Measurements from ENCODE around the gene CATSPERZ. TPM values are rescaled to one million over a fixed set of nuclear protein-coding genes. Genes with fewer than 3 reads are reported as not detected.

The CATSPERZ gene, protein sequence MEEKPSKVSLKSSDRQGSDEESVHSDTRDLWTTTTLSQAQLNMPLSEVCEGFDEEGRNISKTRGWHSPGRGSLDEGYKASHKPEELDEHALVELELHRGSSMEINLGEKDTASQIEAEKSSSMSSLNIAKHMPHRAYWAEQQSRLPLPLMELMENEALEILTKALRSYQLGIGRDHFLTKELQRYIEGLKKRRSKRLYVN
- total RNA-seq, result not detected in 2 replicates

DNA sequence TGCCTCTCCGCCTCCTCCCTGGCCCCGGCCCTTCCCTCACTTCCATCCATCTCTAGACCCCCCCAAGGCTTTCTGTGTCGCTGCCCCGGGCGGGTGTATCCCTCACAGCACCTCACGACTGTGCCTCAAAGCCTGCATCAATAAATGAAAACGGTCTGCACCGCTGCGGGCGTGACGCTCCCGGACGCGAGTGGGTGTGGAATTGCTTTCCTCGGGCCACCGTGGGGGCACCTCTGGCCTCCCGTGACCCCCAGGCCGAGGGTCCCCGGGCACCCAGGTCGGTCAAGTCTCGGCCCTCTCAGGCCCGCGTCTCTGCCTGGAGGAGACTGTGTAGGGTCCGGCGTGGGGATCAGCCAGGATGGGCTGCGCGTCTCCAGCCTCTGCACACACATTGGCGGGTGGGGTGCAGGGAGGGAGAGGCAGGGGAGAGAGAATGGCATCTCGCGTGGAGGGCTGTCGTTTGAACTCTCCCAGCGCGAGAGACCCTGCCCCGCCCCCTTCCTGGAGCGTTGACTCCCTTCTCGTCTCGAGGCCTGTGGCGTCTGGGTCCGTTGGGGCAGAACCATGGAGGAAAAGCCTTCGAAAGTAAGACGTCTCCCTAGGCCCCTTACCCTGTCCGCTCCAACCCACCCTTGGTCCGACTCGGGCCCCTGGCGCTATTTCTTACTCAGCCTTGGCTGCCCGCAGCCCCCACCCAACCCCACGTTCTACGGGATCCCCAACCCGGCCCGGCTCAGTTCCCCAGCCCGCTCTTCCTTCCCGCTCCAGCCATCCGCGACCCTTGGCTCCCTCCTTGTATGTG lies at the start of gene CATSPERZ:
CATSPERZ (plus strand) TSS at position 512 of the 802 bp plus-strand sequence; CDS start at position 565, 53 bp downstream.

DNA sequence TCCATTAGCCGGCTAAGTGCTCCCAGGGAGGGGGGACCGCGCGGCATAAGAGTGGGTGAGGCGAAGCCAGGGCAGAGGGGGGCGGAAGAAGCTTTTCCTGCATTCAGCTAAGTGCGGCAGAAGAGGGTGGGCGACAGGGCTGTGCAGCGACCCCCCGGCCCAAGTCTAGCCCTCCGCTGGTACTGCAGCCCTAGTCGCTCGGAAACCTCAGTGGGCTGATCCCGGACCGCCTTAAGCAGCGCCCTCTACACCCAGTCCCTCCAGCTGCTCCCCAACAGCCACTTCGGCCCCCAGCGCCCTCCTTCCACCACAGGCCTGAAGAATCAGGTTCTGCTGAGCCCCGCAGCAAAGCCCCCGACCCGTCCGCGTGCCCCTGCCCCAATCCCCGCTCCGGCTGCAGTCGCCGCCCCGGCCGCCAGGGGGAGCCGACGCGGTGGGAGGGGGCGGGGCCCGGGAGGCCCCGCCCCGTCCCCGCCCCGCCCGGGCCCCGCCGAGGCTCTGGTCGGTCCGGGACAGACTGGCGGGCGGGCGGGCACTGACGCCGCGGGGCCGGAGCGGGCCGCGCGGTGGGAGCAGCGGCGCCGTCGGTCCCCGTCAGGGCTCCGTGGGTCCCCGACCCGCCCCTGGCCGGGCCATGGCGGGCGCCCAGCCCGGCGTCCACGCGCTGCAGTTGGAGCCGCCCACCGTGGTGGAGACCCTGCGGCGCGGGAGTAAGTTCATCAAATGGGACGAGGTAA lies 49.0 kb upstream of the CATSPERZ start, which contains the start of gene PLCB3:
PLCB3 (plus strand) TSS at position 515 of the 737 bp plus-strand sequence; CDS start at position 635, 120 bp downstream.

DNA sequence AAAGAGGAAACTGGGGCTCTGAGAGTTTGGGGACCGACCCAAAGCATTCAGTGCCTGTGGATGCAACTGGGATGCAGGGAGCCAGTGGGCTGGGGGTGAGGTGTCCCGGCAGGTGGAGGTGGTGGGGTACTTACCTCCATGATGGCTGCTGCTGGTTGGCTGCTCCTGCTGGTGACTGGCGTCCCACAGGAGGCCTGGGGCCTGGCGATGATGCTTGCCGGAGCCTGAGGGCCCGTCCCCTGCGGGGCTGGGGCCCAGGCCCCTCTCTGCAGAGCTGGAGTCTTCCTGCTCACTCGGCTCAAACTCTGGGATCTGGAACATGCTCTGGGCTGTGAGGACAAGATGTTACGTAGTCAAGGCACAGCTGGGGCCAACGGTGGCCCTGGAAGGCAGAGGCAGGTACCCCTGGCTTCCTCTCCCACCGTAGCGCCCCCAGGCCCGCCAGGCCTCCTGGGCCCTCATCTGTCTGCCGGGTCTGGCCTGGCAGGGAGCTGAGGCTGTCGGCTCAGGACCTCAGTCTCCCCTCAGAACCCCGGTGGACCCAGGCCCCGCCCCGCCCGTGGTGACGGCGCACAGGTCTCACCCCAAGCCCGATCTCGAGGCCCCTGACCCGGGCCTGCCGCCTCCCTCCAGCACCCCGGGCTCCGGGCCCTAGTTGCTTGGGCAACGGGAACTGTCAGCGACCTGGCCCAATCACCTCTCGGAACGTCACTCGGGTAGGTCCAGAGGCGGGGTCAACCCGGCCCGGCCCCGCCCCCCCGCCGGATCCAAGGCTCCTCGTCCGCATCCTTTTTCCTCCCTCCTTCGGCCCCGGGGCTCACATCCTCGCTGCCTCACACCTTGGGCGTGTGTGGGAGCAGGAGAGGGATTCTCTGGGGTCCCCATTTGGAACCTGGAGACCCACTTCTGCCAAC lies 15.9 kb upstream of the CATSPERZ start, which contains the start of gene BAD:
BAD (minus strand) TSS at position 618 of the 914 bp plus-strand sequence; CDS start at position 321, 297 bp downstream.

DNA sequence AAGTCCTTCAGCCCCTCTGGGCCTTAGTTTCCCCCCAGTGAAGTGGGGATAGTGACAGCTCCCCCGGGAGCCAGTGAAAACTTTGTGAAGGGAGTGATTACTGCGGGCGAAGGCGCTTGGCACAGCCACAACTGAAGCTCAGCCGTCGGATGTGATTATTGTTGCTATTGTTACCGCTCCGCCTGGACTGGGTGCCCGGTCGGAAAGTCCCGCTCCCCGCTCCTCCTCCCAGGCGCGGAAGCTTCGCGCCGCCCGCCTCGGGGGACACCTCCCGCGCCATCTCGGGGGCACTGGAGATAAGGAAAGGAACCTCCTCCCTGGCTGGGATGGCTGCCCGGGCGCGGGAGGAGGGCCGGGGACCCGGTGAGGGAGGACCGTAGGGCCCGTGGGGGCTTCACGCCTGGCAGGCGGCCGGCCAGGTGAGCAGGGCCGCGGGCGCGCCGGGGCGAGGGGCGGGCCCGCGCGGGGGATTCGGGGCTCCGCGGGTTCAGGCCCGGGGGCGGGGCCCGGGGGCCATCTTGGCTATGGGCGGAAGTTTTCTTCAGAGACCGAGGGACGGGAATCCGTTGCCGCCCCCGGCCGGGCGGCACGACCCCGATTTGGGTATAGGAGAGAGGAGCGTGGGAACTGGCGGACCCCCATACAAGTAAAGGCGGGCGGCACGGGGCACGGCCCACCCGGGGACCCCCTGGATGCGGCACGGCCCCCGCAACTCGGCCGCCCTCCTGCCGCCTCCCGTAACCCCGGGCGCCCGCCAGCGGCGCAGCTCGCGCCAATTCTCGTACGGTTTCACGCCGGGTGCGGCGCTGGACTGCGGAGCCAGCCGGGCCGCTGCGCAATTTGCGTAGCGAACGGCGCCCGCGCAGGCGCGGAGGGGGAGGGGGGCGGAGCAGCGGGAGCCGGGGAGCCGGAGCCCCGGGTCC lies 14.9 kb upstream of the CATSPERZ start, which contains the start of gene GPR137:
GPR137 (plus strand) TSS at position 887 of the 923 bp plus-strand sequence. CDS start 677 bp downstream, outside the sequence.

DNA sequence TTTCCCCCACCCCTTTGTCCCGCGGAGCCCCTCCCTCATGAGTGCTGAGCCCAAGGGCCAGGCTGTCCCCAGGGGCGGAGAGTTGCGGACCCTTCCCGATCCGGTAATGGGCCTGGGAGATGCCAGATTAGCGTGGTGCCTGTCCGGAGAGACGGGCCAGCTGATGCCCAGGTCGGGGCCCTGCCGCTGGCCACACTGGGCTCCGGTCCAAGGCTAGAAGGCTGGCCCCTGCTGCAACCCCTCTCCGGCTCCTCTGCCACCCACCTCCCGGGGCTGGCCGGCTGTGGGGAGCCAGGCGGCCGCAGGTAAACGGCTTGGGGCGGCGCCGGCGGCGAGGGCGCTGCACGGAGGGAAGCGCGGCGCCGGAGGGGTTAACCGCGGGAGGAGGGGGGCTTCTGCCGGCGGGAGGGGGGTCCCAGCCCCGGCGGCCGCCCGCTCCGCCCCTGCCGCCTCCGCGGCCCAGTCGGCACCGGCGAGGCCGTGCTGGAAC lies 8.9 kb upstream of the CATSPERZ start, which contains the start of gene KCNK4:
KCNK4 (plus strand) TSS at position 41 of the 490 bp plus-strand sequence. CDS start 1,717 bp downstream, outside the sequence.

DNA sequence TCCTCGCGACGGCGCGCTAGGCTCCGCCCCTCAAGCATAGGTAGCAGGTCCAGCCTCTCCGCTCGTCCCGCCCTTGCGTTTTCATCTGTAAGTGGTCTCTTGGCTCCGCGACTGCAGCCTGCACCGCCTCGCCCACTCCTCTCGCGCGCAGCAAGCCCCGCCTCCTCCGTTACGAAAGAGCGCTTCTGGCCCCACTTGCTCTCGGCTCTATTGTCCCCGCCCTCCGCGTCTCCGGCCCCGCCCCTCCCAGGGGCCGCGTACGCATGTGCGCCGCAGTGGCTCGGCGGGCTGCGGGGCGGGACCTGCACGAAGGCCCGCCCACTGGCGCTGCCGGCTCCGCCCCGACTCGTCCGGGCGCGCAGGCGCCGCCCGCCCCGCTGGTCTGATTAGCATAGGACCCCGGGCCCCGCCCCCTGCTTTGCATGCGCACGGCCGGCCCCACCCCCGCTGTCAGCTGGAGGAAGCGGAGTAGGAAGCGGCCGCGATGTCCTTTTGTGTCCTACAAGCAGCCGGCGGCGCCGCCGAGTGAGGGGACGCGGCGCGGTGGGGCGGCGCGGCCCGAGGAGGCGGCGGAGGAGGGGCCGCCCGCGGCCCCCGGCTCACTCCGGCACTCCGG lies 5.0 kb downstream of the CATSPERZ start, which contains the start of gene ESRRA:
ESRRA (plus strand) TSS at position 450 of the 616 bp plus-strand sequence. CDS start 1,656 bp downstream, outside the sequence.

DNA sequence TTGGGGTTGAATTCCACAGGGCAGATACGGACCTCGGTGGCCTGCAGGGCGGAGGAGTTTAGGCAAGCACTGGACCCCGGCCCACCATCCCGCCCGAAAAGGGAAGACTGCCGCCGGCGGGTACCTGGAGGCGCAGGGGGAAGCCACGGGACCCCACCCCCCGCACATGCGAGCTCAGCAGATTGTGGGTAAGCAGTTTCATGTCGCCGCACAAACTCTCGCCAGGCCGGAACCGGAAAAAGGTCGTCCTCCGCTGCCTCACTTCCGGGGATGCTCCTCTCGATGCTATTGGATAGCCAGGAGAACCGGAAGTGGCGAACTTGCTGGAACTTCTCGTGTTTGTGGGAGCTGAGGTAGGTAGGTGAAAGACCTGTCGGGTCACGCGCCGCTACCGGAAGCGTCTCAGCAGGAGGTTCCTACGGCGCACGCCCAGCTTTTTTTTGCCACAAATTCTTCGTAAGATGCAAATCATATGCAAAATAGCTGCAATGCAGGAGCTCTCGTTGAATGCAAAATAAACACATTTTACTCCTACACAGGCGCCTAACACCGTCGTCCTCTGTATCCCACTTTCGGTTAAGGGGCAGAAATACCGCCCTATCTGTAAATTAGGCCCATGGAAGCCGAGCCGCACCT lies 17.3 kb downstream of the CATSPERZ start, which contains the start of gene TRMT112:
TRMT112 (minus strand) TSS at position 235 of the 636 bp plus-strand sequence; CDS start at position 202, 33 bp downstream.

DNA sequence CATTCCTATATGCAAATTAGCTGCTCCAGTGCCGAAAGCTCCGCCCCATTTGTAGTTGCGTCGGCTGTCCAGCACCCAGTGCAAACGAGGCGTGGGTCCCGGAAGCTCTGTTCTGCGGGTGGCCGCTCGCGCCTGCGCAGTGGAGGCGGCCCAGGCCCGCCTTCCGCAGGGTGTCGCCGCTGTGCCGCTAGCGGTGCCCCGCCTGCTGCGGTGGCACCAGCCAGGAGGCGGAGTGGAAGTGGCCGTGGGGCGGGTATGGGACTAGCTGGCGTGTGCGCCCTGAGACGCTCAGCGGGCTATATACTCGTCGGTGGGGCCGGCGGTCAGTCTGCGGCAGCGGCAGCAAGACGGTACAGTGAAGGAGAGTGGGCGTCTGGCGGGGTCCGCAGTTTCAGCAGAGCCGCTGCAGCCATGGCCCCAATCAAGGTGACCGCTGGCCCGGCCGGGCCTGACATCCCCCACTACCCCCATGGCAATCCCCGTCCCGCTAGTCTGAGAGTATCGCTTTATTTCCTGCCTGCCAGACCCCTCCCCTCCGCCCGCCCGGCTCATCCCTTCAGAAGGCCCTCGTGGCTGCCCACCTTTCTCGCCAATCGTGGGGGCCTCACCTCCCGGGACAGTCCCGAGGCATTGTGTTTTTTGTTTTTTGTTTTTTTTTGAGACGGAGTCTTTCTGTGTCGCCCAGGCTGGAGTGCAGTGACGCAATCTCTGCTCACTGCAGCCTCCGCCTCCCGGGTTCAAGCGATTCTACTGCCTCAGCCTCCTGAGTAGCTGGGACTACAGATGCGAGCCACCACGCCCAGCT lies 18.0 kb downstream of the CATSPERZ start, which contains the start of gene PRDX5:
PRDX5 (plus strand) TSS at position 161 of the 805 bp plus-strand sequence; CDS start at position 256, 95 bp downstream.

DNA sequence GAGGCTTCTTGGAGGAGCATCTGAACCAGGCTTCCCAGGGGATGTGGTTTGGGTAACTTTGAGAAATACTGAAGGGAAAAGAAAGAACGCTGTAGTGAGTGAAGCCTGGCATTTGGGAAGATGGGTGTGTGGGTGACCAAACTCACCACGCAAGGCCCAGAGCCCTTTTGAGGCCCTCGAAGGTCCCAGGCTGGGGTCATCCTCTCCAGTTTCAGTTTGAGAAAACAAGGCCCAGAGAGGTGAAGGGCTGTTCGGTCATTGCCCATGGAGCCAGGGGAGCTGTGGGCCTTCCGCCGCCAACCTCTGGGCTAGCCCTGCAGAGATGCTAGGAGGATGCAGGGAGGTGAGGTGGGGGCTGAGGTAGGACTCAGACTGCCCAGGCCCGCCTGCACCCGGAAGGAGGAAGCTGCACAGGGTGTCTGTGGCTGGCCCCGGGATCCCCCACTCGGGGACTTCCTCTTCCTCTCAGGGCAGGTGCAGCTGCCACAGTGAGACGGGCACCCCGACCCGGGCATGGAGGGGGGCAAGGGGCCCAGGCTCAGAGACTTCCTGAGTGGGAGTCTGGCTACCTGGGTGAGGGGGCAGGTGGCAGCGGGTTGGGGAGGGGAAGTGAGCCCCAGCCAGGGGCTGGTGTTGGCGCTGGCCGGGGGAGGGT lies 39.7 kb downstream of the CATSPERZ start, which contains the start of gene CCDC88B:
CCDC88B (plus strand) TSS at position 451 of the 655 bp plus-strand sequence; CDS start at position 514, 63 bp downstream.

Other genes starting within 250 kb of the CATSPERZ start
- gene MACROD1, start 134.2 kb upstream of the CATSPERZ start, total RNA-seq, result 15.9 and 17.7 TPM in 2 replicates
- gene STIP1, start 114.2 kb upstream of the CATSPERZ start, total RNA-seq, result 91.6 and 122 TPM in 2 replicates
- gene FERMT3, start 93.6 kb upstream of the CATSPERZ start, total RNA-seq, result 1.4 and 2.0 TPM in 2 replicates
- 40.5 and 40.7 TPM in 2 replicates for gene TRPT1, start 74.2 kb upstream of the CATSPERZ start, total RNA-seq
- 48.2 and 52.0 TPM in 2 replicates for gene NUDT22, start 74.1 kb upstream of the CATSPERZ start, total RNA-seq
- 8.2 and 13.0 TPM in 2 replicates for gene DNAJC4, start 69.8 kb upstream of the CATSPERZ start, total RNA-seq
- 13.1 and 24.4 TPM in 2 replicates for gene VEGFB, start 65.8 kb upstream of the CATSPERZ start, total RNA-seq
- 97.4 and 139 TPM in 2 replicates for gene FKBP2, start 59.3 kb upstream of the CATSPERZ start, total RNA-seq
- 115 and 130 TPM in 2 replicates for gene PPP1R14B, start 53.4 kb upstream of the CATSPERZ start, total RNA-seq
- 23.8 and 31.5 TPM in 2 replicates for gene PLCB3, start 48.8 kb upstream of the CATSPERZ start, total RNA-seq
- gene BAD, start 15.7 kb upstream of the CATSPERZ start, total RNA-seq, result 53.1 and 58.2 TPM in 2 replicates
- gene GPR137, start 14.5 kb upstream of the CATSPERZ start, total RNA-seq, result 6.7 and 8.5 TPM in 2 replicates
- not detected in 2 replicates for gene KCNK4, start 9.1 kb upstream of the CATSPERZ start, total RNA-seq
- 22.3 and 26.5 TPM in 2 replicates for gene ESRRA, start 5.2 kb downstream of the CATSPERZ start, total RNA-seq
- 240 and 298 TPM in 2 replicates for gene TRMT112, start 17.2 kb downstream of the CATSPERZ start, total RNA-seq
- gene PRDX5, start 17.8 kb downstream of the CATSPERZ start, total RNA-seq, result 402 and 434 TPM in 2 replicates
- 1.6 and 1.7 TPM in 2 replicates for gene CCDC88B, start 39.8 kb downstream of the CATSPERZ start, total RNA-seq
- 24.7 and 28.3 TPM in 2 replicates for gene RPS6KA4, start 58.8 kb downstream of the CATSPERZ start, total RNA-seq

Data from smooth muscle cell of bladder (primary cell).